ENCODE data around the gene DIP2A.

DNA sequence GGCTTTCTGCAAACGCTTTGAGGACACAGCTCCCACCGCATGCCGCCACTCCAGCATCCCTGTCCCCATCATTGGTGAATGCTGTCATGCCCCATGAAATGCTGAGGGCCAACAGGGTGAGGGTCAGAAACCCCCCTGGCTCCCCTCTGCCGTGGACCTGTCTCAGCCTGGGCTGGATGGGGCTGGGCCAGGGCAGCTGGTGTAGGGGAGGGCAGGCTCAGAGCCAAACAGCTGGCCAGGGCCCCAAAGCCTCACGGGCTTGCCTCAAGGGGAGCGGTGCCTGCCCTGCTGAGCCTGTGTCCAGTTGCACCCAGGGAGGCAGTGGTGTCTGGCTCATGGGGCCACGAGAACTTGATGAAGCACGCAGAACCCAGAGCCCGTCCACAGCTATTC is 96.5 kb downstream of the DIP2A start:
- TF ChIP-seq POLR2AphosphoS5 (IDR thresholded peaks at IDR 0.05): no peak
- TF ChIP-seq POLR2A (IDR thresholded peaks at IDR 0.05): no peak
- TF ChIP-seq, protein P1, sequence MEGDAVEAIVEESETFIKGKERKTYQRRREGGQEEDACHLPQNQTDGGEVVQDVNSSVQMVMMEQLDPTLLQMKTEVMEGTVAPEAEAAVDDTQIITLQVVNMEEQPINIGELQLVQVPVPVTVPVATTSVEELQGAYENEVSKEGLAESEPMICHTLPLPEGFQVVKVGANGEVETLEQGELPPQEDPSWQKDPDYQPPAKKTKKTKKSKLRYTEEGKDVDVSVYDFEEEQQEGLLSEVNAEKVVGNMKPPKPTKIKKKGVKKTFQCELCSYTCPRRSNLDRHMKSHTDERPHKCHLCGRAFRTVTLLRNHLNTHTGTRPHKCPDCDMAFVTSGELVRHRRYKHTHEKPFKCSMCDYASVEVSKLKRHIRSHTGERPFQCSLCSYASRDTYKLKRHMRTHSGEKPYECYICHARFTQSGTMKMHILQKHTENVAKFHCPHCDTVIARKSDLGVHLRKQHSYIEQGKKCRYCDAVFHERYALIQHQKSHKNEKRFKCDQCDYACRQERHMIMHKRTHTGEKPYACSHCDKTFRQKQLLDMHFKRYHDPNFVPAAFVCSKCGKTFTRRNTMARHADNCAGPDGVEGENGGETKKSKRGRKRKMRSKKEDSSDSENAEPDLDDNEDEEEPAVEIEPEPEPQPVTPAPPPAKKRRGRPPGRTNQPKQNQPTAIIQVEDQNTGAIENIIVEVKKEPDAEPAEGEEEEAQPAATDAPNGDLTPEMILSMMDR (IDR thresholded peaks at IDR 0.05): no peak

Data from suprapubic skin (tissue), 4 donors.